Choroid plexus epithelial cell (primary cell): Measurements from ENCODE around the gene NCS1.
A peak's percentile ranks its signal among the peaks of the same experiment; 100 is the strongest.

Experiments used
- DNase-seq: peaks from one replicate; pipeline ENCODE4 v3.0.0-alpha.2; 2010; ENCODE audit warnings: low read depth
- H3K4me3 ChIP-seq: 2 replicates; pipeline ENCODE4 v1.5.1; 2011; ENCODE audit warnings: low read depth, mild to moderate bottlenecking, control low read depth, low read length, moderate library complexity
- TF ChIP-seq, protein P1 (sequence below): conservative IDR thresholded peaks from 2 replicates; pipeline ENCODE4 v1.5.1; 2011; ENCODE audit warnings: low read depth, mild to moderate bottlenecking, control low read depth, inconsistent platforms, low read length, moderate library complexity

The NCS1 gene

DNA sequence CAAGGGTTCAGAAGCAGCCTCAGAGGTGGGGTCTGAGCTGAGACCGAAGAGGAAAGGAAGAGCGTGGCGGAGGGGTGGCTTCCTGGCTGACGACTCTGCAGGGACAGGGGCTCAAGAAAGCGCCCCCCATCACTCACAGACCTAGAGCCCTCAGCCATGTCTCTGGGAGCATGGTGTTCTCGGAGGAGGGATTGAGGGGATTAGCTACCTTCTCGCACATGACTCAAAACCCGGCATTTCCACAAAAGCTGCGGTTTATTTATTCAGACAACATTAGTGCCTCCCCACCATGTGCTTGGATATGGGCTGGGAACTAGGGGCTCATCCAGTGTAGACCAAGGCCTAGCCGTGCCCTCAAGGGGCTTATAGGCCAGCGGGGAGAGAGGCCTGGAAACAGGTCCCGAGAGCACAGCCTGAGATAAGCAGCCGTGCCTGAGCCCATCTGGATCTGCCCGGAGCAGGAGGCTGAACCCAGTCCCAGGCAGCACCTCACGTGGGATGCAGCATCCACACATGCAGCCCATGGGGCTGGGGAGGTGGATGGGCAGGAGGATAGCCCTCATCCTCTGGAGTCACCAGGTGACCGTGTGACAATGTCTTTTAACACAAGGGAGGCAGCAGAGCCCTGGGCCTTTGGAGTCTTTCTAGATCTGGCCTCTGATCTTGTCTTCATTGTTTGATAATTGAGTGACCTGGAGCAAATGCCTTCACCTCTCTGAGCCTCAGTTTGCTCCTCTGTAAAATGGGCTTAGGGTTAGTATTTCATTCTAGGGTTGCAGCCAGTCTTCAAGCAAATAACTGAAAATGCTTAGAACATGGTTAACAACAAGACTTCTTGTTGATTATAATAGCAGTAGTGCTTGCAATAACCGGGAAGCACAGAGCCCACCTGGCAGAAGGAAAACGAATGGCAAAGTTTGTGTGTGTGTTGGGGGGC lies 92.5 kb downstream of the NCS1 start:
- TF ChIP-seq, protein P1, sequence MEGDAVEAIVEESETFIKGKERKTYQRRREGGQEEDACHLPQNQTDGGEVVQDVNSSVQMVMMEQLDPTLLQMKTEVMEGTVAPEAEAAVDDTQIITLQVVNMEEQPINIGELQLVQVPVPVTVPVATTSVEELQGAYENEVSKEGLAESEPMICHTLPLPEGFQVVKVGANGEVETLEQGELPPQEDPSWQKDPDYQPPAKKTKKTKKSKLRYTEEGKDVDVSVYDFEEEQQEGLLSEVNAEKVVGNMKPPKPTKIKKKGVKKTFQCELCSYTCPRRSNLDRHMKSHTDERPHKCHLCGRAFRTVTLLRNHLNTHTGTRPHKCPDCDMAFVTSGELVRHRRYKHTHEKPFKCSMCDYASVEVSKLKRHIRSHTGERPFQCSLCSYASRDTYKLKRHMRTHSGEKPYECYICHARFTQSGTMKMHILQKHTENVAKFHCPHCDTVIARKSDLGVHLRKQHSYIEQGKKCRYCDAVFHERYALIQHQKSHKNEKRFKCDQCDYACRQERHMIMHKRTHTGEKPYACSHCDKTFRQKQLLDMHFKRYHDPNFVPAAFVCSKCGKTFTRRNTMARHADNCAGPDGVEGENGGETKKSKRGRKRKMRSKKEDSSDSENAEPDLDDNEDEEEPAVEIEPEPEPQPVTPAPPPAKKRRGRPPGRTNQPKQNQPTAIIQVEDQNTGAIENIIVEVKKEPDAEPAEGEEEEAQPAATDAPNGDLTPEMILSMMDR: no peak
- no peak overlapping the region for H3K4me3 ChIP-seq
- DNase-seq: no peak

DNA sequence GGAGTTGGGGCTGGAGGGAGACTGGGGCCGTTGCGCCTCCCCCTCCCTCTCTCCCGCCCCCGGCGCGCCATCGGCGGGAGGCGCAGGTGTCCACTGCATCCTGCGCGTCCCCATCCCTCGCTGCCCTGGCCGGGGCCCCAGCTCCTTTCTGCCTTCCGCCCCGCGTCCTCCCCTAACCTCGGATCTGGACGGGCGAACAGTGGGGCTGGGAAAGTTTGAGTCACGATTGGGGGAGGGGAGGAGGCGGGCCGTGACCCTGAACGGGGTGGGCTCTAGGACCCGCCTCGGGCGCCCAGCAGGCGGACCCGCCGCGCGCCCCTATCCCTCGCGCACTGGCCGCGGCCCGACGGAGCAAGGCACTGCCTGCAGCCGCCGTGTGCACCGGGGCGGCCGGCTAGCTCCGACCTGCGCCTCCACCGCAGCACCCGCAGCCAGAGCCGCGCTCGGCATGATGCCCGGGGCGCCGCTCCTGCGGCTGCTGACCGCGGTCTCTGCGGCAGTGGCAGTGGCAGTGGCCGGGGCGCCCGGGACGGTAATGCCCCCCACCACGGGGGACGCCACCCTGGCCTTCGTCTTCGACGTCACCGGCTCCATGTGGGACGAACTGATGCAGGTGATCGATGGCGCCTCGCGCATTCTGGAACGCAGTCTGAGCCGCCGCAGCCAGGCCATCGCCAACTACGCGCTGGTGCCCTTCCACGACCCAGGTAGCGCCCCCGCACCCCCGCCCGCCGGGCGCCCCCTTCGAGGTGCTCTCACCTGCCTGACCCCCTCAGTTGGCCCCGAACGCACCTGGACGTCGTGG lies 93.4 kb downstream of the NCS1 start, which contains the start of gene HMCN2:
TSS of gene HMCN2 (plus strand) at position 330 of the 805 bp plus-strand sequence. CDS start at position 449, 119 bp downstream.
- TF ChIP-seq, protein P1: no peak
- no peak within 1 kb of the TSS for H3K4me3 ChIP-seq
- peak; percentile 9 for DNase-seq

DNA sequence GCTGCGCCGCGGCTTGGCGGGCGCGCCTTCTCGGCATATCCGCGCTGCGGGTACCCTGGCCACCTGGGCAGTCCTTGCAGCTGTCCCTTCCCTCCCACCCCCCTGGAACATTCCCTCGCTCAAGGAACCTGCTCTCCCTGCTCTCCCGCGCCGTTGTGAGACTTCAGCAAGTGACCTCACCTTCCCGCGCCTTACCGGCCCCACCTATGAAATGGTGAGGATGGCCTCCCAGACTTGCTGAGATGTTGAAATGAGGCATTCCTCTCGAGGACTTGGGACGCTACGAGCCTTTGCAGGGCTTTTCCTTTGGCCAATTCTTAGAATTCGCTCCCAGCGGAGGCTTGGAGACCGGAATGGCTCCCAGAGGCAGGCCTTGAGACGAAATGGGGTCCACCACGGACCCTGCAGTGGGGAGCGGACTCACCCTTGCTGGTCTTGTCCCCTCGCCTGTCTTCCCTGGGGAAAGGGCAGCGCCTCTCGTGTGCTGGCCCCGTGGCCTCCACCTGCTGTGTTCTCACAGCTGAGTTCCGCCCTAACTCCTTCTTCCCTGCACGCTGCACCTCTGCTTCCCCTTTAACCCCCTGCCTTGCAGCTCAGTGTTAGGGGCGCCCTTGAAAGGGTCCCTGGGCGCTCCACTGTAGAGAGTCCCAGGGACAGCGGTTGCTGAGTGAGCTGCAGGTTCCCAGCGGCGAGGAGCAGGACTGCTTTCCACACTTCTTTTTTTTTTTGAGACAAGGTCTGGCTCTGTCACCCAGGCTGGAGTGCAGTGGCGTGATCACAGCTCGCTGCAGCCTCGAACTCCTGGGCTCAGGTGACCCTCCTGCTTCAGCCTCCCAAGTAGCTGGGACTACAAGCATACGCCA lies 94.3 kb downstream of the NCS1 start:
- TF ChIP-seq, protein P1: no peak
- no peak overlapping the region for H3K4me3 ChIP-seq
- DNase-seq: no peak

DNA sequence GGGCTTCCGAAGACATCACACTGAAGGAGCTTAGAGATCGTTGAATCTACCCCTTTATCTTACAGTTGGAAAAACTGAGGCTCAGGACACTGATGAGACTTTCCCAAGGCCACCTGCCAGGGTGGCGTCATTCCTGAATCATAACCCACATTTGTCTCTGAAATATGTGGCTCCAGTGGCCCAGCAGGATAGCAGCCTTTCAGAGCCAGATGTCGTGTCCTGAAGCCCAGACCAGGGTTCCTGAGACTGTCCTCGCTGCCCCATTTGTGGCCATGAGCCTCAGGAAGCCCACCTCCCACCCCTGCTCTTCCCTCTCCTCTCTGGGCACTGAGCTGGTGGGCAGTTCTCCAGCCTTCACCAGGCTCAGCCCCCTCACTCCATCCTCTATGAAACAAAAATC lies 95.7 kb downstream of the NCS1 start:
- no peak for DNase-seq
- TF ChIP-seq, protein P1: no peak
- H3K4me3 ChIP-seq: no peak overlapping the region

DNA sequence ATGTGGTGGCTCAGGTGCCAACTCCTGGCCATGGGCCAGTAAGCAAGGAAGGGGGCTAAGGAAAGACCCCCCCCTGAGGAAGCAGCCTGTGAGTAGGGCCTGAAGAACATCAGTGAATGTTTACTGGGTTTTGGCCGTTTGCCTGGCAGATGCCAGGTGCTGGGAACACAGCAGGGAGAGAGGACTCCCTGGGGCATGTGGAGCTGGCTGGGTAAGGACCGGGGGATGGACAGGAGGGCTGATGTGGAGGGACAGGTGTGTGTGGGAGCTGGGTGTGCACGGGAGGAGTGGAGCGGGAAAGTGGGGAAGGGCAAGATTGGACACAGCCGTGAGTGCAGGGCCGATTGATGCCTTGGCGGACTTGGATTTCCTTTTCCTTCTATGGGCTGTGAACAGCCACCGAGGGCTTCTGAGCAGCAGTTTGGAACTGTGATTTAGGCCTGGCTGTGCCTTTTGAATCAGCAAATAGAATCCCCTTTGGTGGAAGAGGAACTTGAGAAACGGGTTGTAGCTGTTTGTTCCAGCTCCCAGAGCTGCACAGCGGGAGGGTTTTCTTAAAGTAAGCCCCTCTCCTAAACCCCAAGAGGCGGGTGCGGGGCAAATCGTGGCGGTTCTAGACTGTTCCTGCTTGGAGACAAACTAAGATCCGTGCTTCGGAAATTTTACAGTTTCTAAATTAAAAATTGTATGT lies 96.5 kb downstream of the NCS1 start:
- TF ChIP-seq, protein P1: no peak
- H3K4me3 ChIP-seq: no peak overlapping the region
- DNase-seq: no peak

DNA sequence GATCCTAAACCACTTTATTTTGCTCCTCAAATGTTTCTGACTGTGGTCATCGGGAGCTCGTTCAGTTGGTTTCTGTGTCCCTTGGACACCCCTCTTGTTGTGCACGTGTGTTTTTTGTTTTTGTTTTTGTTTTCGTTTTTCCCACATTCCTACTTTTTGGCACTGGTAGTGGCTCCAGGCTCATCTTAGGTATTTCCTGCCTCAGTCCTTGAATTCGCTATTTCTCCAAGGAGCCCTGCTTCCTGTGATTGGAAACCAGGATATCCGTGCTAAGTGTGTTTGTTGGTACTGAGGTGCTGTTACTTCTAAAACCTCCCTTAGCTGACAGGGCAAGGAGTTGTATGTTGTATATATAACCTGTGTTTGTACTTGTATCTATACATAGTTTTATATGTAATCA lies 99.3 kb downstream of the NCS1 start:
- no peak for DNase-seq
- H3K4me3 ChIP-seq: no peak overlapping the region
- TF ChIP-seq, protein P1: no peak
